ENCODE results near the gene VPS54.

The VPS54 gene

GRCh38 chr2:64029116-64029665 lies 10.0 kb upstream of the VPS54 start:
- Histone ChIP-seq H3K36me3 (no peaks in the 10 kb centered on the region), H3K27me3 (no peaks in the 10 kb centered on the region), H3K9me3 (no peaks in the 10 kb centered on the region), H3K4me3 (ENCODE audit: low read depth in 1 of 2, low read length in 1 of 2) (no peak overlapping the region), H3K27ac (no peak overlapping the region), H3K4me1 (ENCODE audit: control insufficient read depth in 1 of 2, insufficient read depth in 1 of 2, low read depth in 1 of 2, low read length in 1 of 2) (no peaks in the 10 kb centered on the region)
- no peak for TF ChIP-seq CTCF (IDR thresholded peaks at IDR 0.05)

GRCh38 chr2:64025741-64026140 lies 6.5 kb upstream of the VPS54 start:
- TF ChIP-seq CTCF (IDR thresholded peaks at IDR 0.05) = no peak
- Histone ChIP-seq H3K36me3 (no peaks in the 10 kb centered on the region), H3K4me3 (ENCODE audit: low read depth in 1 of 2, low read length in 1 of 2) (no peak overlapping the region), H3K4me1 (ENCODE audit: control insufficient read depth in 1 of 2, insufficient read depth in 1 of 2, low read depth in 1 of 2, low read length in 1 of 2) (no peaks in the 10 kb centered on the region), H3K27me3 (no peaks in the 10 kb centered on the region), H3K27ac (no peak overlapping the region), H3K9me3 (no peaks in the 10 kb centered on the region)

- Histone ChIP-seq H3K36me3 (no peaks in the 10 kb centered on the region), H3K9me3 (no peaks in the 10 kb centered on the region), H3K4me3 (ENCODE audit: low read depth in 1 of 2, low read length in 1 of 2) (no peak overlapping the region), H3K27ac (no peak overlapping the region), H3K27me3 (no peaks in the 10 kb centered on the region), H3K4me1 (ENCODE audit: control insufficient read depth in 1 of 2, insufficient read depth in 1 of 2, low read depth in 1 of 2, low read length in 1 of 2) (peaks cover 6 to 7% of the 10 kb centered on the region in 2 experiments)
- no peak for TF ChIP-seq CTCF (IDR thresholded peaks at IDR 0.05)
Observed at GRCh38 chr2:64024259-64024949, 5.2 kb upstream of the VPS54 start.

DNA sequence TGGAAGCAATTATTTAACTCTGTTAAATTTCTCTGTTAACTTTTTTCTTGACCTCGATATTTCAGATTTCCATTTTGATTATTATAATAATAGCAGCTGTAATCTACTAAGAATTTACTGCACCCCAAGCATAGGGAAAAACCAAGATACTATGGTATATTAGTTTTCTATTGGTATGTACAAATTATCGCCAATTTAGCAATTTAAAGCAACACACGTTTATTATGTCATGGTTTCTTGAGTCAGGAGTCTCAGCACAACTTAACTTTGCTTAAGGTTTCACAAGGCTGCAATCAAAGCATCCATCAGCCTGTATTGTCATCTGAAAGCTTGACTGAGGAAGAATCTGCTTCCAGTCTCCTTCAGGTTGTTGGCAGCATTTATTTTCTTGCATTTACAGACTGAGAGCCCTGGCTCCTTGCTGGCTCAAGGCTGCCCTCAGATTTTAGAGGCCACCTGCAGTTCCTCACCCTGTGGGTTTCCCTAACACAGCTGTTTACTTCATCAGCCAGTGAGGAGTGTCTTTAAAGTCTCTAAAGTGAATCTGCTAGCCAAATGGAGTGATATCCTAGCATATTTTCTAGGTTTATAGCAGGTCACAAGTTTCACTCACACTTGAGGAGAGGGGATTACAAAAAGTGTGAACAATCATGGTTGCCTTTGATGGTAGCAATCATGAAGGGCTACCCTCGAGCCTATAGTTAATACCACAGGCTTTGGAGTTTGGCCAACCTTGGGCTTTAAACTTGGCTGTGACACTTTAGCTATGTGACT lies 4.4 kb upstream of the VPS54 start:
- TF ChIP-seq CTCF (IDR thresholded peaks at IDR 0.05) = no peak
- peaks cover 7% of the 10 kb centered on the region in 2 experiments for H3K4me1 ChIP-seq (ENCODE audit: control insufficient read depth in 1 of 2, insufficient read depth in 1 of 2, low read depth in 1 of 2, low read length in 1 of 2)
- H3K9me3 ChIP-seq = no peaks in the 10 kb centered on the region
- H3K36me3 ChIP-seq = no peaks in the 10 kb centered on the region
- no peaks in the 10 kb centered on the region for H3K27me3 ChIP-seq
- no peak overlapping the region for H3K27ac ChIP-seq
- H3K4me3 ChIP-seq (ENCODE audit: low read depth in 1 of 2, low read length in 1 of 2) = no peak overlapping the region

DNA sequence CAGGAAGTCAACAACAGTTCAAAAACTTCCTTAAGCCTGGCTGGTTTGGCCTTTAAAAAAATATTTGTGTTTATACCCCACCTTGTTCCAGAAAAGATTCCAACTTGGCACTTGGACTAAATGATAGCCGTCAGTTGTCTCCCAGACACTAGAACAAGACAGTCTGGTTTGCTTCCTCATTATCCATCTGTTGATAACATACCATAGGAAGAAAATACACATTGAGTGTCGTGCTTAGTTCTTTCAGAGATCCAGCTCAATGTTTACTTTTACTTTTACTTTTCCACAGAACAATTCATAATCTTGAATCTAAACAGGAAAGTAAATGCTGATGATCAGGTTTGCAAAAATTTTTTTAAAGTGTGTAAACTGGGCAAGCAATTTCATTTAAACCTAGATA lies 2.4 kb upstream of the VPS54 start:
- H3K27ac ChIP-seq = no peak overlapping the region
- no peak for TF ChIP-seq CTCF (IDR thresholded peaks at IDR 0.05)
- H3K27me3 ChIP-seq = no peaks in the 10 kb centered on the region
- H3K4me3 ChIP-seq (ENCODE audit: low read depth in 1 of 2, low read length in 1 of 2) = no peak overlapping the region
- no peaks in the 10 kb centered on the region for H3K36me3 ChIP-seq
- H3K9me3 ChIP-seq = no peaks in the 10 kb centered on the region
- peaks cover 23 to 26% of the 10 kb centered on the region in 2 experiments for H3K4me1 ChIP-seq (ENCODE audit: control insufficient read depth in 1 of 2, insufficient read depth in 1 of 2, low read depth in 1 of 2, low read length in 1 of 2)

Measured in neutrophil (primary cell).